Neural progenitor cell (in vitro differentiated cells): ENCODE measurements around the gene NDE1.

Source experiments
- CTCF ChIP-seq: fragments of 200-600 bp; sonication (generic); IDR thresholded peaks from 2 replicates; pipeline ENCODE4 v1.5.1; 2017; ENCODE audit warnings: antibody characterized with exemption, mild to moderate bottlenecking
- EZH2 ChIP-seq: fragments of 200-600 bp; sonication (generic); IDR thresholded peaks from 2 replicates; pipeline ENCODE4 v1.6.1; 2017; ENCODE audit warnings: antibody characterized with exemption, mild to moderate bottlenecking, moderate library complexity
- EZH2phosphoT487 ChIP-seq: fragments of 200-600 bp; sonication (generic); IDR thresholded peaks from 2 replicates; pipeline ENCODE4 v1.6.1; 2017; ENCODE audit warnings: antibody characterized with exemption

GRCh38 chr16:15640966-15641365 is 9.1 kb upstream of the NDE1 start:
- TF ChIP-seq CTCF: no peak
- no peak for TF ChIP-seq EZH2
- TF ChIP-seq EZH2phosphoT487: no peak
